Hypothalamus (tissue), 51 donors: Measurements from ENCODE around the gene ZMIZ1.
"Not testable (repeated sequence)": the region's sequence is repeated elsewhere in the genome, so short reads cannot be mapped to it uniquely, and the experiment has no call there.

ENCODE experiments used
- DNase-seq, 51 donors: peaks; one replicate each; lab custom pipeline; 2025; lab: John Stamatoyannopoulos, UW

The ZMIZ1 gene

GRCh38 chr10:79268742-79269141 lies 200.0 kb downstream of the ZMIZ1 start:
- no peak for DNase-seq

- peak in 3 of 51 donors; percentile 23 to 44 (median 38) for DNase-seq
These were observed 200.7 kb downstream of the ZMIZ1 start for GRCh38 chr10:79269443-79269842.

GRCh38 chr10:79269969-79270368 lies 201.2 kb downstream of the ZMIZ1 start:
- DNase-seq = no peak

GRCh38 chr10:79270466-79271246 lies 201.9 kb downstream of the ZMIZ1 start:
- DNase-seq = peak in 3 of 51 donors; percentile 20 to 31 (median 29)

- DNase-seq = no peak
These were observed 203.6 kb downstream of the ZMIZ1 start for GRCh38 chr10:79272353-79272752.

GRCh38 chr10:79273604-79274003 lies 204.8 kb downstream of the ZMIZ1 start:
- DNase-seq = peak in 3 of 51 donors; percentile 48 to 55 (median 51)

- DNase-seq = peak; percentile 62 to 98 (median 93)
These were observed 205.7 kb downstream of the ZMIZ1 start for GRCh38 chr10:79274279-79275104.

GRCh38 chr10:79275105-79275430 lies 206.3 kb downstream of the ZMIZ1 start:
- DNase-seq = no peak

GRCh38 chr10:79275431-79275851 lies 206.7 kb downstream of the ZMIZ1 start:
- peak in 27 of 51 donors; percentile 23 to 85 (median 65) for DNase-seq

- peak in 23 of 51 donors; percentile 26 to 75 (median 54) for DNase-seq
These were observed 209.0 kb downstream of the ZMIZ1 start for GRCh38 chr10:79277579-79278269.

- DNase-seq = not testable (repeated sequence)
These were observed 210.3 kb downstream of the ZMIZ1 start for GRCh38 chr10:79279047-79279446.

- DNase-seq = no peak
These were observed 212.2 kb downstream of the ZMIZ1 start for GRCh38 chr10:79280956-79281355.

- no peak for DNase-seq
These were observed 213.6 kb downstream of the ZMIZ1 start for GRCh38 chr10:79282388-79282787.

- no peak for DNase-seq
These were observed 214.8 kb downstream of the ZMIZ1 start for GRCh38 chr10:79283616-79284015.

GRCh38 chr10:79284158-79284871 lies 215.5 kb downstream of the ZMIZ1 start:
- DNase-seq = no peak

- DNase-seq = no peak
These were observed 216.8 kb downstream of the ZMIZ1 start for GRCh38 chr10:79285315-79286197.

- peak in 34 of 51 donors; percentile 18 to 83 (median 52) for DNase-seq
These were observed 217.7 kb downstream of the ZMIZ1 start for GRCh38 chr10:79286318-79286951.

- peak in 1 of 51 donors; percentile 22 for DNase-seq
These were observed 219.4 kb downstream of the ZMIZ1 start for GRCh38 chr10:79287973-79288723.
